Measurements from ENCODE around the gene FGD6. TPM values are rescaled to one million over a fixed set of nuclear protein-coding genes. Genes with fewer than 3 reads are reported as not detected.

The FGD6 gene
- total RNA-seq: 10 to 100 TPM in 1 of 2 donors, 1 to 10 TPM in 1; 9.8 to 21.8 TPM

DNA sequence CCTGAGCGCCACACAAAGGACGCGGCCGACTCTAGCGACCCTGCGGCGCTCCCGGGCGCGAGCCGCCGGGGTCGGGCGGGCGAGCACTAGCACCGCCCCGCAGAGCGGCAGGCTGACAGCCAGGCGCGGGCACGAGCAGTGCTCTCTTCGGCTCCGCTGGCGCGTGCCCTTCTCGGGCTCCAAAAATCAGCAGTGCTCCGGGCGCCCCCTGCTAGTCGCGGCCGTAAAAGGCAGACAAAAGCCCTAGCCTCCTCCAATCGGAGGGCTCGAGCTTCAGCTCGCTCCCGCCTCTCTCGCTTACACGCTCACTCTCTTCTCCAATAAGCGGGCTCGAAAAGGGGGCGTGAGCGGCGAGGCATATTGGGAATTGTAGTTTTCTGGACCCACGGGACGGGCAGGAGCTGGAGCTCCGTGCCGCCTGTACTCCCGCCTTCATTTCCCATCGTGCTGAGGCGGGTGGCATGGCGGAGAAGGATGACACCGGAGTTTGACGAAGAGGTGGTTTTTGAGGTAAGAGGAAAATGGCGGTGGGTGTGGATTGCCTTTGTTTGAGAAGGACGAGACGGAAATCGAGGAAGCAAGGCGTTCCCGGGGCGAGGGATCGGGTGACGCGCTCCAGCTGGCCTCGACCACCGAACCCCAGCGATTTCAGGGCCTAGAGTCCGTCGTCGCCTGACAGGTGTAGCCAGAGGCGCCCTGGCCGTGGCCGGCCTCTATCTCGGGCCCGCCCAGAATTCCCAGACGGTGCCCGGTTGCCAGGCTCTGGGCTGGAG is at the start of gene FGD6, which contains the start of gene VEZT:
FGD6 (minus strand) TSS at position 91 of the 773 bp plus-strand sequence. CDS start 227 bp downstream, outside the sequence.
VEZT (plus strand) TSS at position 431 of the 773 bp plus-strand sequence; CDS start at position 475, 44 bp downstream.
- H3K27ac ChIP-seq: peak within 1 kb of the TSS; percentile 98
- H3K9ac ChIP-seq (ENCODE audit: low read depth in 2 of 2, low read length in 2 of 2): peak within 1 kb of the TSS; percentile 80 to 92
- no peaks in the 10 kb centered on the region for H3K27me3 ChIP-seq
- peak within 1 kb of the TSS; percentile 86 for H3K4me3 ChIP-seq
- intact Hi-C loops (cut with DNase I): loop anchor here (5.0 kb wide), 1 partner anchor 55 kb away; no protein-coding TSS in a partner anchor
- no peaks in the 10 kb centered on the region for H3K9me3 ChIP-seq
- no peaks in the 10 kb centered on the region for H3K36me3 ChIP-seq
- DNase-seq: peak; percentile 99
- H3K4me1 ChIP-seq: peaks cover 11% of the 10 kb centered on the region
- TF ChIP-seq, protein P1, sequence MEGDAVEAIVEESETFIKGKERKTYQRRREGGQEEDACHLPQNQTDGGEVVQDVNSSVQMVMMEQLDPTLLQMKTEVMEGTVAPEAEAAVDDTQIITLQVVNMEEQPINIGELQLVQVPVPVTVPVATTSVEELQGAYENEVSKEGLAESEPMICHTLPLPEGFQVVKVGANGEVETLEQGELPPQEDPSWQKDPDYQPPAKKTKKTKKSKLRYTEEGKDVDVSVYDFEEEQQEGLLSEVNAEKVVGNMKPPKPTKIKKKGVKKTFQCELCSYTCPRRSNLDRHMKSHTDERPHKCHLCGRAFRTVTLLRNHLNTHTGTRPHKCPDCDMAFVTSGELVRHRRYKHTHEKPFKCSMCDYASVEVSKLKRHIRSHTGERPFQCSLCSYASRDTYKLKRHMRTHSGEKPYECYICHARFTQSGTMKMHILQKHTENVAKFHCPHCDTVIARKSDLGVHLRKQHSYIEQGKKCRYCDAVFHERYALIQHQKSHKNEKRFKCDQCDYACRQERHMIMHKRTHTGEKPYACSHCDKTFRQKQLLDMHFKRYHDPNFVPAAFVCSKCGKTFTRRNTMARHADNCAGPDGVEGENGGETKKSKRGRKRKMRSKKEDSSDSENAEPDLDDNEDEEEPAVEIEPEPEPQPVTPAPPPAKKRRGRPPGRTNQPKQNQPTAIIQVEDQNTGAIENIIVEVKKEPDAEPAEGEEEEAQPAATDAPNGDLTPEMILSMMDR (IDR thresholded peaks at IDR 0.05): peak; percentile 37

DNA sequence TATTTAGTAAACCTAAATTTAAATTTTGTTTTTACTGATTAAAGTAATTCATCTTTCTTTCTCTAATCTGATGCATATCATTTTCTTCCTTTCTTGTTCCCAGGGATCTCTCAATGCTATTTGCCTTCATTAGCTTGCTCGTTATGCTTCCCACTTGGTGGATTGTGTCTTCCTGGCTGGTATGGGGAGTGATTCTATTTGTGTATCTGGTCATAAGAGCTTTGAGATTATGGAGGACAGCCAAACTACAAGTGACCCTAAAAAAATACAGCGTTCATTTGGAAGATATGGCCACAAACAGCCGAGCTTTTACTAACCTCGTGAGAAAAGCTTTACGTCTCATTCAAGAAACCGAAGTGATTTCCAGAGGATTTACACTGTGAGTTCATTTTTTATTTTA is 49.0 kb upstream of the FGD6 start:
- H3K9ac ChIP-seq (ENCODE audit: low read depth in 2 of 2, low read length in 2 of 2): no peak overlapping the region
- intact Hi-C loops (cut with DNase I): no loop called here
- H3K4me3 ChIP-seq: no peak overlapping the region
- no peaks in the 10 kb centered on the region for H3K27me3 ChIP-seq
- H3K4me1 ChIP-seq: no peaks in the 10 kb centered on the region
- DNase-seq: no peak
- no peaks in the 10 kb centered on the region for H3K36me3 ChIP-seq
- H3K9me3 ChIP-seq: no peaks in the 10 kb centered on the region
- TF ChIP-seq, protein P1 (IDR thresholded peaks at IDR 0.05): no peak
- no peak overlapping the region for H3K27ac ChIP-seq

DNA sequence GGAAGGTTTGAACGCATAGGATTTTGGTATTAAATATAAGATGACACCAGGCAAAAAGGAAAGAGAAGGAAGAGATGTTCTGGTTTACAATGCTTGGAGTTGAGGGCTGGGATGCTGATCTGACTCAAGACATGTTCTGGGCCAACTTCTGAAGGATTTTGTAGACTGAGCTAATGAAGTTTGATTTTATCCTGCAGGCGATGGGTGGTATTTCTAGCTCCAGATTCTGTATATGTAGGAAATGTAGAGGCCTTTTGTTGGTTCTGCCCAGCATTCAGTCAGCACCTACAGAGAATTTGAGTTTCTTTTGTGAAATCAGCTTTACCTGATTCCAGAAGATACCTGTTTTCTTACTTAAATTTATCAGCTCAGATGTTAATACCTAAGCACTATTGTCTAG is 48.5 kb upstream of the FGD6 start:
- H3K36me3 ChIP-seq: no peaks in the 10 kb centered on the region
- no peak overlapping the region for H3K9ac ChIP-seq (ENCODE audit: low read depth in 2 of 2, low read length in 2 of 2)
- no peaks in the 10 kb centered on the region for H3K4me1 ChIP-seq
- no peak overlapping the region for H3K4me3 ChIP-seq
- TF ChIP-seq, protein P1 (IDR thresholded peaks at IDR 0.05): no peak
- DNase-seq: no peak
- H3K27ac ChIP-seq: no peak overlapping the region
- H3K9me3 ChIP-seq: no peaks in the 10 kb centered on the region
- intact Hi-C loops (cut with DNase I): no loop called here
- no peaks in the 10 kb centered on the region for H3K27me3 ChIP-seq

DNA sequence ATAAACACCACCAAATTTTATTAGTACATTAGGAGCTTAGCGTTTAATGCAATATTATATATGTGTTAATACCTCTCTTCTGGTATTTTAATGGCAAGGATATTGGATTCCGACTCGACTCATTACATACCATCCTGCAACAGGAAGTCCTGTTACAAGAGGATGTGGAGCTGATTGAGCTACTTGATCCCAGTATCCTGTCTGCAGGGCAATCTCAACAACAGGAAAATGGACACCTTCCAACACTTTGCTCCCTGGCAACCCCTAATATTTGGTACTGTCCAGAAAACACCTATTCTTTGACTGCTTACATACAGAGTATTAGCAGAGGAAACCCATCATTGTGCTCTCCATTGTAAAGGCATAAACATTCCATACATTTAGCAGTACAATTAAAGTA is 45.5 kb upstream of the FGD6 start:
- Histone ChIP-seq H3K9ac (ENCODE audit: low read depth in 2 of 2, low read length in 2 of 2) (no peak overlapping the region), H3K27me3 (no peaks in the 10 kb centered on the region), H3K27ac (no peak overlapping the region), H3K4me3 (no peak overlapping the region), H3K4me1 (no peaks in the 10 kb centered on the region), H3K9me3 (no peaks in the 10 kb centered on the region), H3K36me3 (no peaks in the 10 kb centered on the region)
- intact Hi-C loops (cut with DNase I): no loop called here
- TF ChIP-seq, protein P1 (IDR thresholded peaks at IDR 0.05): no peak
- DNase-seq: no peak

DNA sequence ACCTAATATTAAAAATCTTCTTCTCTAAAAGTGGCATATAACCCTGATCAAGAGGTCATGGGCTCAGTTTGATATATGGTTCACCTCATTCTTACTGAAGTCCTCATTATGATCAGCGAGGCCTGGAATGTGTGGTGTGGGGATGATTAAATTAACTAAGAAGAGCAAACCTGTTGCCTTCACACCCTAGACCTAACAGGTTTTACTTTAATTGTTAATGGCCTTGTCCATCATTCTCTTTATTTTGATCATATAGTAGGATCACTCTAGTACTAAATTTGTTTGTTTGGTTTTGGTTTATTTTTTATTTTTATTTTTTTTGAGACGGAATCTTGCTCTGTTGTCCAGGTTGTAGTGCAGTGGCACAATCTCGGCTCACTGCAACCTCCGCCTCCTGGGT is 43.8 kb upstream of the FGD6 start:
- intact Hi-C loops (cut with DNase I): no loop called here
- TF ChIP-seq, protein P1 (IDR thresholded peaks at IDR 0.05): no peak
- H3K27me3 ChIP-seq: no peaks in the 10 kb centered on the region
- DNase-seq: no peak
- no peaks in the 10 kb centered on the region for H3K4me1 ChIP-seq
- no peak overlapping the region for H3K9ac ChIP-seq (ENCODE audit: low read depth in 2 of 2, low read length in 2 of 2)
- H3K9me3 ChIP-seq: no peaks in the 10 kb centered on the region
- no peak overlapping the region for H3K27ac ChIP-seq
- no peaks in the 10 kb centered on the region for H3K36me3 ChIP-seq
- no peak overlapping the region for H3K4me3 ChIP-seq
